Loucy (cell line): ENCODE data around the gene ROR1.

Experiments used
- H2AFZ ChIP-seq: fragments of 200-600 bp; sonication (generic); 2 replicates; pipeline ENCODE4 v1.6.0; 2016; ENCODE audit warnings: antibody characterized with exemption, mild to moderate bottlenecking, low read length, moderate library complexity
- H3F3A ChIP-seq: fragments of 200-600 bp; 2 replicates; pipeline ENCODE4 v1.6.0; 2016; ENCODE audit warnings: antibody characterized with exemption, low read depth, mild to moderate bottlenecking
- H3K27me3 ChIP-seq: fragments of 200-600 bp; sonication (generic); 2 replicates; pipeline ENCODE4 v1.6.1; 2014; ENCODE audit warnings: low read length, mild to moderate bottlenecking; ENCODE audit not compliant: insufficient read depth, poor library complexity, severe bottlenecking
- H3K36me3 ChIP-seq: fragments of 200-600 bp; sonication (generic); 2 replicates; pipeline ENCODE4 v1.6.1; 2016; ENCODE audit warnings: low read length; ENCODE audit not compliant: insufficient read depth
- H3K4me1 ChIP-seq: fragments of 200-600 bp; sonication (generic); 2 replicates; pipeline ENCODE4 v1.5.1; 2014; ENCODE audit warnings: low read length, mild to moderate bottlenecking; ENCODE audit not compliant: insufficient read depth, poor library complexity, severe bottlenecking
- H3K4me2 ChIP-seq: fragments of 200-600 bp; sonication (generic); 2 replicates; pipeline ENCODE4 v1.6.0; 2014; ENCODE audit warnings: antibody characterized with exemption, low read length, low read depth, mild to moderate bottlenecking; ENCODE audit not compliant: poor library complexity, severe bottlenecking
- H3K4me3 ChIP-seq: fragments of 200-600 bp; sonication (generic); 2 replicates; pipeline ENCODE4 v1.5.1; 2014; ENCODE audit warnings: low read length, mild to moderate bottlenecking, mixed read lengths; ENCODE audit not compliant: poor library complexity, severe bottlenecking
- H3K79me2 ChIP-seq: fragments of 200-600 bp; sonication (generic); 2 replicates; pipeline ENCODE4 v1.6.1; 2014; ENCODE audit warnings: low read length; ENCODE audit not compliant: insufficient read depth
- H3K9ac ChIP-seq: fragments of 200-600 bp; sonication (generic); 2 replicates; pipeline ENCODE4 v1.6.0; 2014; ENCODE audit warnings: mild to moderate bottlenecking, low read depth, low read length, moderate library complexity; ENCODE audit not compliant: poor library complexity, severe bottlenecking
- H3K9me2 ChIP-seq: fragments of 200-600 bp; sonication (generic); replicated peaks from 2 replicates; pipeline ENCODE4 v1.6.1; 2016; ENCODE audit warnings: low read depth, low read length, mixed read lengths
- H3K9me3 ChIP-seq: fragments of 200-600 bp; sonication (generic); 2 replicates; pipeline ENCODE4 v1.6.1; 2014; ENCODE audit warnings: mild to moderate bottlenecking, antibody characterized with exemption, low read length, low read depth; ENCODE audit not compliant: insufficient read depth
- H4K20me1 ChIP-seq: fragments of 200-600 bp; sonication (generic); 2 replicates; pipeline ENCODE4 v1.6.0; 2014; ENCODE audit warnings: antibody characterized with exemption, low read length, mild to moderate bottlenecking; ENCODE audit not compliant: insufficient read depth, poor library complexity, severe bottlenecking
- EZH2phosphoT487 ChIP-seq: fragments of 200-600 bp; IDR thresholded peaks from 2 replicates; pipeline ENCODE4 v1.6.1; 2018; ENCODE audit warnings: antibody characterized with exemption, mild to moderate bottlenecking, moderate library complexity, borderline replicate concordance
- TF ChIP-seq, protein P1 (sequence below): fragments of 200-600 bp; sonication (generic); conservative IDR thresholded peaks from 2 replicates; pipeline ENCODE4 v1.5.1; 2014; ENCODE audit warnings: mild to moderate bottlenecking, antibody characterized with exemption, low read length

Gene ROR1

DNA sequence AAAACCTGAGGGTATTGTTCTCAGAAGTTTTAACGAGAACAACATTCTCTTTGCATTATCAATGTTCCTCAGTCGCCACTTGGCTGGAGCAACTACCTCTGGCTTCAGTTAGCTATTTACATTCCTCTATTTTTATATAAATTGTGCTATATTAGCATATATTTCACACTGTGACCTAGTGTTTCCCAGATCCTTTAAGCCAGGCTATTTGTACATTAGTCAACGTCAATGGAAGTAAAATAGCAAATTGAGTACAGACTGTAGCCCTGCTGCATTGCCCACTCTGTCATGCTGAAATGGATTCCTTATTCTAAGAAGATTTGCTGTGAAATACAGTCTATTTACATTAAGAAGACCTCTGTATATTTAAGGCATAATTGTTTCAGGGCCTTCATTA, 213.8 kb downstream of the ROR1 start:
- H3K9me2 ChIP-seq: no peaks in the 10 kb centered on the region
- H3K9me3 ChIP-seq: no peaks in the 10 kb centered on the region
- no peak overlapping the region for H2AFZ ChIP-seq
- peaks cover 6% of the 10 kb centered on the region for H3K4me1 ChIP-seq
- H3F3A ChIP-seq: no peaks in the 10 kb centered on the region
- H4K20me1 ChIP-seq: no peaks in the 10 kb centered on the region
- H3K9ac ChIP-seq: no peak overlapping the region
- no peaks in the 10 kb centered on the region for H3K36me3 ChIP-seq
- H3K79me2 ChIP-seq: no peaks in the 10 kb centered on the region
- H3K4me2 ChIP-seq: no peak overlapping the region
- peaks cover 35% of the 10 kb centered on the region for H3K27me3 ChIP-seq
- no peak overlapping the region for H3K4me3 ChIP-seq
- TF ChIP-seq, protein P1, sequence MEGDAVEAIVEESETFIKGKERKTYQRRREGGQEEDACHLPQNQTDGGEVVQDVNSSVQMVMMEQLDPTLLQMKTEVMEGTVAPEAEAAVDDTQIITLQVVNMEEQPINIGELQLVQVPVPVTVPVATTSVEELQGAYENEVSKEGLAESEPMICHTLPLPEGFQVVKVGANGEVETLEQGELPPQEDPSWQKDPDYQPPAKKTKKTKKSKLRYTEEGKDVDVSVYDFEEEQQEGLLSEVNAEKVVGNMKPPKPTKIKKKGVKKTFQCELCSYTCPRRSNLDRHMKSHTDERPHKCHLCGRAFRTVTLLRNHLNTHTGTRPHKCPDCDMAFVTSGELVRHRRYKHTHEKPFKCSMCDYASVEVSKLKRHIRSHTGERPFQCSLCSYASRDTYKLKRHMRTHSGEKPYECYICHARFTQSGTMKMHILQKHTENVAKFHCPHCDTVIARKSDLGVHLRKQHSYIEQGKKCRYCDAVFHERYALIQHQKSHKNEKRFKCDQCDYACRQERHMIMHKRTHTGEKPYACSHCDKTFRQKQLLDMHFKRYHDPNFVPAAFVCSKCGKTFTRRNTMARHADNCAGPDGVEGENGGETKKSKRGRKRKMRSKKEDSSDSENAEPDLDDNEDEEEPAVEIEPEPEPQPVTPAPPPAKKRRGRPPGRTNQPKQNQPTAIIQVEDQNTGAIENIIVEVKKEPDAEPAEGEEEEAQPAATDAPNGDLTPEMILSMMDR: no peak
- no peak for TF ChIP-seq EZH2phosphoT487

DNA sequence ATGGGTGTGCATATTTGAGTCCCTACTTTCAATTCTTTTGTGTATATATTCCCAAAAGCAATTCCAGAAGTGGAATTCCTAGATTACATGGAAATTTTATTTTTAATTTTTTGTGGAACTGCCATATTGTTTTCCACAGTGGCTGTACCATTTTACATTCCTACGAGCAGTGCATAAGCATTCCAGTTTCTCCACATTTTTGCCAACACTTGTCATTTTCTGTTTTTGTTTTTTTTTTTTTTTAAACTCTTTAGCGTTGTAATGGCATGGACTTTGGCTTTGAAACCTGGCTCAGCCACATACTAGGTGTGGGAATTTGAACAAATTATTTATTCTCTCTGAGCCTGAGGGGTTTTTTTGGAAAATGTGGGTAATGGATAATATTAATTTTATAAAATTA, 215.1 kb downstream of the ROR1 start:
- Histone ChIP-seq H3K27me3 (peaks cover 35% of the 10 kb centered on the region), H3F3A (no peaks in the 10 kb centered on the region), H2AFZ (no peak overlapping the region), H3K4me3 (no peak overlapping the region), H4K20me1 (no peaks in the 10 kb centered on the region), H3K9ac (no peak overlapping the region), H3K4me2 (no peak overlapping the region), H3K9me2 (no peaks in the 10 kb centered on the region), H3K4me1 (peaks cover 4% of the 10 kb centered on the region), H3K36me3 (no peaks in the 10 kb centered on the region), H3K9me3 (no peaks in the 10 kb centered on the region), H3K79me2 (no peaks in the 10 kb centered on the region)
- TF ChIP-seq EZH2phosphoT487: no peak
- TF ChIP-seq, protein P1: no peak

DNA sequence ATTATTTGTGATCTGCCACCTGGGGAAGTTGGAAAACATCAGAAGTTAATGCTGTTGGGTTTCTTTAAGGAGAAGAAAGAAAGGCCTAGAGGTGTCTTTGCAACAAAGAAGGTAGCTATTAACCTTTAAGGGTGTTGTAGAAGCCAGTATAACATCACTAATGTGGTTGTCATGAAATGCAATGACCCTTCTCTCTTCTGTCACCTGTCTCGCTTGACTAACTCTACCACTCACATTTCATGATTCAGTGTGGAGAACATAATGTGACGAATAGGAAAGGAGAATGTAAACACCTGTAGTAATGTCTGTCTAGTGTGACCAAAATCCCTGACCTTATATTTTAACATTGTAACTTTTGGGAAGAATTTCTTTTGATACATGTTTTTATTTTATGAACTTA, 217.9 kb downstream of the ROR1 start:
- Histone ChIP-seq H4K20me1 (no peaks in the 10 kb centered on the region), H3K27me3 (peaks cover 52% of the 10 kb centered on the region), H3K4me1 (no peaks in the 10 kb centered on the region), H3K9me2 (no peaks in the 10 kb centered on the region), H3F3A (no peaks in the 10 kb centered on the region), H3K4me2 (no peak overlapping the region), H3K36me3 (no peaks in the 10 kb centered on the region), H3K9me3 (no peaks in the 10 kb centered on the region), H3K79me2 (no peaks in the 10 kb centered on the region), H2AFZ (no peak overlapping the region), H3K9ac (no peak overlapping the region), H3K4me3 (no peak overlapping the region)
- TF ChIP-seq, protein P1: no peak
- no peak for TF ChIP-seq EZH2phosphoT487
